WTC11 (cell line): Measurements from ENCODE around the gene JRKL.

Experiments
- ATF2 ChIP-seq: sonication (generic); formaldehyde crosslinking; IDR thresholded peaks from 2 replicates; pipeline ENCODE4 v1.8.1; 2022; ENCODE audit warnings: low read depth, missing genetic modification reagents, borderline replicate concordance
- ATF6 ChIP-seq: sonication (generic); formaldehyde crosslinking; IDR thresholded peaks from 2 replicates; pipeline ENCODE4 v1.8.1; 2023; ENCODE audit warnings: mild to moderate bottlenecking, missing genetic modification reagents
- CTCF ChIP-seq: fragments of 200-600 bp; IDR thresholded peaks from 2 replicates; pipeline ENCODE4 v1.8.0; 2022; ENCODE audit warnings: antibody characterized with exemption
- ELF4 ChIP-seq: sonication (generic); formaldehyde crosslinking; IDR thresholded peaks from 2 replicates; pipeline ENCODE4 v1.8.1; 2022; ENCODE audit warnings: low read depth, mild to moderate bottlenecking, moderate library complexity, missing genetic modification reagents
- IRF1 ChIP-seq: sonication (generic); formaldehyde crosslinking; IDR thresholded peaks from 2 replicates; pipeline ENCODE4 v1.8.0; 2023; ENCODE audit warnings: missing genetic modification reagents
- JUN ChIP-seq: sonication (generic); formaldehyde crosslinking; IDR thresholded peaks from 2 replicates; pipeline ENCODE4 v1.8.0; 2023; ENCODE audit warnings: mild to moderate bottlenecking, missing genetic modification reagents
- KAT7 ChIP-seq: sonication (generic); formaldehyde crosslinking; IDR thresholded peaks from 2 replicates; pipeline ENCODE4 v1.8.1; 2023; ENCODE audit warnings: missing genetic modification reagents, mild to moderate bottlenecking, borderline replicate concordance
- MAX ChIP-seq: sonication (generic); formaldehyde crosslinking; IDR thresholded peaks from 2 replicates; pipeline ENCODE4 v1.8.0; 2022; ENCODE audit warnings: mild to moderate bottlenecking, missing genetic modification reagents
- MLX ChIP-seq: sonication (generic); formaldehyde crosslinking; IDR thresholded peaks from 2 replicates; pipeline ENCODE4 v1.8.1; 2023; ENCODE audit warnings: mild to moderate bottlenecking, missing genetic modification reagents, moderate library complexity
- OVOL2 ChIP-seq: fragments of 250-450 bp; sonication (Bioruptor Pico); IDR thresholded peaks from 2 replicates; pipeline ENCODE4 v1.9.0; 2021; ENCODE audit warnings: mild to moderate bottlenecking, borderline replicate concordance
- SP1 ChIP-seq: sonication (generic); formaldehyde crosslinking; conservative IDR thresholded peaks from 2 replicates; pipeline ENCODE4 v1.8.1; 2022; ENCODE audit warnings: missing genetic modification reagents
- ZNF512 ChIP-seq: sonication (generic); formaldehyde crosslinking; IDR thresholded peaks from 2 replicates; pipeline ENCODE4 v1.8.1; 2022; ENCODE audit warnings: missing genetic modification reagents, borderline replicate concordance
- ZNF671 ChIP-seq: fragments of 250-450 bp; sonication (Bioruptor Pico); IDR thresholded peaks from 2 replicates; pipeline ENCODE4 v1.8.0; 2021; ENCODE audit warnings: mild to moderate bottlenecking

GRCh38 chr11:96340555-96340885 is 49.3 kb upstream of the JRKL start:
- no peak for TF ChIP-seq CTCF
- no peak for TF ChIP-seq MAX (CRISPR knock-in tag)
- no peak for TF ChIP-seq JUN
- no peak for TF ChIP-seq ZNF512 (CRISPR knock-in tag)
- no peak for TF ChIP-seq ZNF671
- no peak for TF ChIP-seq ATF6 (CRISPR knock-in tag)
- no peak for TF ChIP-seq SP1 (CRISPR knock-in tag)
- TF ChIP-seq KAT7 (CRISPR knock-in tag), result no peak
- no peak for TF ChIP-seq ELF4 (CRISPR knock-in tag)
- TF ChIP-seq IRF1 (CRISPR knock-in tag), result no peak
- no peak for TF ChIP-seq ATF2 (CRISPR knock-in tag)
- TF ChIP-seq OVOL2, result no peak
- no peak for TF ChIP-seq MLX (CRISPR knock-in tag)
